ENCODE measurements around the gene PEX1. TPM values are rescaled to one million over a fixed set of nuclear protein-coding genes. Genes with fewer than 3 reads are reported as not detected.

PEX1 gene
- total and polyA plus RNA-seq, 2 of the 13 experiments (the other 11 are each of a cell fraction or from before 2014, with no cell fraction given), result 16.6 to 22.4 TPM

DNA sequence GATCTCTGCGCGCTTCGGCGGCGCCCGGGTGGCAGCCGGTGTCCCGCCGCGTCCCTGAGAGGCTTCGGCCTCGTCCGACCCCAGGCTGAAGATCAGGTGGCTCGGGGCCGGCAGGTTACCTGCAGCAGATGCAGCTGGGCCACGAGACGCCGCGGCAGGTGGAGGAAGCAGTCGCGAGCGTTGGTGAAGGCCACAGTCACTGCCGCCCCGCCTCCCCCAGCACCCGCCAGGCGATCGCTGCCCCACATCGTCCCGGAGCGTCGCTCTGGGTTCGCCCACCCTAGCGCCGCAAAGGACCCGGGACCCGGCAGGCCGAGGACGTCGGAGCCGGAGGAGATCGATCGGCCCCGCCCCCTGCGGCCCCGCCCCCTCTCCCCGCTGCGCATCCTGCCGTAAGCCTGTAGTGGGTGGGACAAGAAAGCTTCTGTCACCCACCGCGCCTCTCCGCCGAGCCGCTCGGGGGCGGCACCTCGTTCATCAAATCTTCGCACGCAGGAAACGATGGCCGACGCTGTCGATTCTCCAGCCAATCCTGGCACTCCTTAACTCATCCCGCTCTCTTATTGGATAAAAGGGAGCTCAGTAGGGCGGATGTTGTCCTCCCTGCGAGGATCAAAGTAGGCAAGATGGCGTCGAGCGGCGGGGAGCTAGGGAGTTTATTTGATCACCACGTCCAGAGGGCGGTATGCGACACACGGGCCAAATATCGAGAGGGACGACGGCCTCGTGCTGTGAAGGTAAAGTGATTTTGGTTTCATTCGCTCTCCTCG, at the start of gene PEX1, which contains the start of gene RBM48 (continued):
- TF ChIP-seq, protein P1, sequence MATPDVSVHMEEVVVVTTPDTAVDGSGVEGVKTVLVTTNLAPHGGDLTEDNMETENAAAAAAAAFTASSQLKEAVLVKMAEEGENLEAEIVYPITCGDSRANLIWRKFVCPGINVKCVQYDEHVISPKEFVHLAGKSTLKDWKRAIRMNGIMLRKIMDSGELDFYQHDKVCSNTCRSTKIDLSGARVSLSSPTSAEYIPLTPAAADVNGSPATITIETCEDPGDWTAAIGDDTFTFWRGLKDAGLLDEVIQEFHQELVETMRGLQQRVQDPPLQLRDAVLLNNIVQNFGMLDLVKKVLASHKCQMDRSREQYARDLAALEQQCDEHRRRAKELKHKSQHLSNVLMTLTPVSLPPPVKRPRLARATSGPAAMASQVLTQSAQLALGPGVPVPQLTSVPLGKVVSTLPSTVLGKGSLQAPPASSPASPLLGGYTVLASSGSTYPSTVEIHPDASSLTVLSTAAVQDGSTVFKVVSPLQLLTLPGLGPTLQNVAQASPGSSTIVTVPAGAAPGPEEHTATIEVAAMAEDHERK (CRISPR knock-in tag; IDR thresholded peaks at IDR 0.05; ENCODE audit: low read depth), result peak; percentile 57; the same call in 1 of the 2 replicates
- TF ChIP-seq, protein P2, sequence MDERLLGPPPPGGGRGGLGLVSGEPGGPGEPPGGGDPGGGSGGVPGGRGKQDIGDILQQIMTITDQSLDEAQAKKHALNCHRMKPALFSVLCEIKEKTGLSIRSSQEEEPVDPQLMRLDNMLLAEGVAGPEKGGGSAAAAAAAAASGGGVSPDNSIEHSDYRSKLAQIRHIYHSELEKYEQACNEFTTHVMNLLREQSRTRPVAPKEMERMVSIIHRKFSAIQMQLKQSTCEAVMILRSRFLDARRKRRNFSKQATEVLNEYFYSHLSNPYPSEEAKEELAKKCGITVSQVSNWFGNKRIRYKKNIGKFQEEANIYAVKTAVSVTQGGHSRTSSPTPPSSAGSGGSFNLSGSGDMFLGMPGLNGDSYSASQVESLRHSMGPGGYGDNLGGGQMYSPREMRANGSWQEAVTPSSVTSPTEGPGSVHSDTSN (CRISPR knock-in tag; IDR thresholded peaks at IDR 0.05), result no peak
- 0 out of 2 replicates have a peak, but pooled peaks have one; percentile 6 for TF ChIP-seq STAG1 (CRISPR knock-in tag; IDR thresholded peaks at IDR 0.05)
- TF ChIP-seq ZFAT (CRISPR knock-in tag; conservative IDR thresholded peaks at IDR 0.05), result no peak
- peak; percentile 65; the same call in 1 of the 2 replicates for TF ChIP-seq SNAI1 (CRISPR knock-in tag; IDR thresholded peaks at IDR 0.05; ENCODE audit: borderline replicate concordance)
- TF ChIP-seq, protein P3, sequence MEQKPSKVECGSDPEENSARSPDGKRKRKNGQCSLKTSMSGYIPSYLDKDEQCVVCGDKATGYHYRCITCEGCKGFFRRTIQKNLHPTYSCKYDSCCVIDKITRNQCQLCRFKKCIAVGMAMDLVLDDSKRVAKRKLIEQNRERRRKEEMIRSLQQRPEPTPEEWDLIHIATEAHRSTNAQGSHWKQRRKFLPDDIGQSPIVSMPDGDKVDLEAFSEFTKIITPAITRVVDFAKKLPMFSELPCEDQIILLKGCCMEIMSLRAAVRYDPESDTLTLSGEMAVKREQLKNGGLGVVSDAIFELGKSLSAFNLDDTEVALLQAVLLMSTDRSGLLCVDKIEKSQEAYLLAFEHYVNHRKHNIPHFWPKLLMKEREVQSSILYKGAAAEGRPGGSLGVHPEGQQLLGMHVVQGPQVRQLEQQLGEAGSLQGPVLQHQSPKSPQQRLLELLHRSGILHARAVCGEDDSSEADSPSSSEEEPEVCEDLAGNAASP (CRISPR knock-in tag; IDR thresholded peaks at IDR 0.05; ENCODE audit: borderline replicate concordance), result peak; percentile 66
- TF ChIP-seq, protein P4, sequence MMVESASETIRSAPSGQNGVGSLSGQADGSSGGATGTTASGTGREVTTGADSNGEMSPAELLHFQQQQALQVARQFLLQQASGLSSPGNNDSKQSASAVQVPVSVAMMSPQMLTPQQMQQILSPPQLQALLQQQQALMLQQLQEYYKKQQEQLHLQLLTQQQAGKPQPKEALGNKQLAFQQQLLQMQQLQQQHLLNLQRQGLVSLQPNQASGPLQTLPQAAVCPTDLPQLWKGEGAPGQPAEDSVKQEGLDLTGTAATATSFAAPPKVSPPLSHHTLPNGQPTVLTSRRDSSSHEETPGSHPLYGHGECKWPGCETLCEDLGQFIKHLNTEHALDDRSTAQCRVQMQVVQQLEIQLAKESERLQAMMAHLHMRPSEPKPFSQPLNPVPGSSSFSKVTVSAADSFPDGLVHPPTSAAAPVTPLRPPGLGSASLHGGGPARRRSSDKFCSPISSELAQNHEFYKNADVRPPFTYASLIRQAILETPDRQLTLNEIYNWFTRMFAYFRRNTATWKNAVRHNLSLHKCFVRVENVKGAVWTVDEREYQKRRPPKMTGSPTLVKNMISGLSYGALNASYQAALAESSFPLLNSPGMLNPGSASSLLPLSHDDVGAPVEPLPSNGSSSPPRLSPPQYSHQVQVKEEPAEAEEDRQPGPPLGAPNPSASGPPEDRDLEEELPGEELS (CRISPR knock-in tag; IDR thresholded peaks at IDR 0.05), result 0 out of 2 replicates have a peak, but pooled peaks have one; percentile 30
- peak; percentile 88 for TF ChIP-seq SP2 (CRISPR knock-in tag; IDR thresholded peaks at IDR 0.05)
- TF ChIP-seq RBFOX2 (IDR thresholded peaks at IDR 0.05; ENCODE audit: low read depth, low read length), result peak; percentile 75
- TF ChIP-seq YY1 (IDR thresholded peaks at IDR 0.05; ENCODE audit: insufficient read depth, insufficient replicate concordance, low read depth, low read length), result peak; percentile 98
- TF ChIP-seq MIER3 (CRISPR knock-in tag; IDR thresholded peaks at IDR 0.05; ENCODE audit: borderline replicate concordance), result peak; percentile 68; the same call in 1 of the 2 replicates
- peak; percentile 99 for TF ChIP-seq POGZ (CRISPR knock-in tag; IDR thresholded peaks at IDR 0.05)
- TF ChIP-seq ISL2 (CRISPR knock-in tag; IDR thresholded peaks at IDR 0.05), result peak; percentile 75
- no peak for TF ChIP-seq ZNF703 (CRISPR knock-in tag; IDR thresholded peaks at IDR 0.05; ENCODE audit: borderline replicate concordance)
- TF ChIP-seq ZNF235 (CRISPR knock-in tag; IDR thresholded peaks at IDR 0.05; ENCODE audit: borderline replicate concordance), result no peak
- peak; percentile 59; the same call in 1 of the 2 replicates for TF ChIP-seq ZNF619 (CRISPR knock-in tag; IDR thresholded peaks at IDR 0.05)
- no peak for TF ChIP-seq TP53 (CRISPR knock-in tag; conservative IDR thresholded peaks at IDR 0.05)
- no peak for TF ChIP-seq CBX2 (IDR thresholded peaks at IDR 0.05; ENCODE audit: low read depth, low read length)
- no peak for TF ChIP-seq CBX2 (CRISPR knock-in tag; IDR thresholded peaks at IDR 0.05; ENCODE audit: low read depth)
- TF ChIP-seq, protein P5, sequence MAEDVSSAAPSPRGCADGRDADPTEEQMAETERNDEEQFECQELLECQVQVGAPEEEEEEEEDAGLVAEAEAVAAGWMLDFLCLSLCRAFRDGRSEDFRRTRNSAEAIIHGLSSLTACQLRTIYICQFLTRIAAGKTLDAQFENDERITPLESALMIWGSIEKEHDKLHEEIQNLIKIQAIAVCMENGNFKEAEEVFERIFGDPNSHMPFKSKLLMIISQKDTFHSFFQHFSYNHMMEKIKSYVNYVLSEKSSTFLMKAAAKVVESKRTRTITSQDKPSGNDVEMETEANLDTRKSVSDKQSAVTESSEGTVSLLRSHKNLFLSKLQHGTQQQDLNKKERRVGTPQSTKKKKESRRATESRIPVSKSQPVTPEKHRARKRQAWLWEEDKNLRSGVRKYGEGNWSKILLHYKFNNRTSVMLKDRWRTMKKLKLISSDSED (CRISPR knock-in tag; IDR thresholded peaks at IDR 0.05), result no peak; the same call in 1 of the 2 replicates
